ENCODE data around the gene AVL9.

- TF ChIP-seq CTCF (IDR thresholded peaks at IDR 0.05 in 8 of 11, conservative IDR thresholded peaks at IDR 0.05 in 3 of 11), result no peak
- TF ChIP-seq POLR2AphosphoS5 (IDR thresholded peaks at IDR 0.05), result no peak
Measured at GRCh38 chr7:32594965-32595490, 99.7 kb downstream of the AVL9 start.
